Activated CD8-positive, alpha-beta T cell treated with anti-CD3 and anti-CD28 coated beads for 36 hours (primary cell): Measurements from ENCODE around the gene LRRC14B. TPM values are rescaled to one million over a fixed set of nuclear protein-coding genes. Genes with fewer than 3 reads are reported as not detected.

Source experiments
- ATAC-seq: fragments of 200-7000 bp; cut with Tn5 transposase; one replicate; pipeline ENCODE4 v1.10.0; 2021; ENCODE audit warnings: mild to moderate bottlenecking, moderate library complexity
- CTCF ChIA-PET: fragments of 350-600 bp; sonication (Branson Sonifier 250); formaldehyde crosslinking; loops from one replicate; lab custom pipeline; 2021; ENCODE audit warnings: antibody characterized with exemption; lab: Charles Lee
- POLR2A ChIA-PET: fragments of 350-600 bp; sonication (Branson Sonifier 250); formaldehyde crosslinking; loops from one replicate; lab custom pipeline; 2021; ENCODE audit warnings: antibody characterized with exemption; lab: Charles Lee
- DNase-seq: peaks from one replicate; pipeline ENCODE4 v3.0.0-alpha.2; 2020
- H3K27ac Mint-ChIP-seq: one replicate; pipeline ENCODE4 v1.8.0; 2021; ENCODE audit warnings: mild to moderate bottlenecking, mixed read lengths
- H3K27me3 Mint-ChIP-seq: one replicate; pipeline ENCODE4 v1.8.0; 2021; ENCODE audit warnings: mixed read lengths
- H3K36me3 Mint-ChIP-seq: one replicate; pipeline ENCODE4 v1.8.0; 2021; ENCODE audit warnings: low read depth, mixed read lengths
- H3K4me1 Mint-ChIP-seq: one replicate; pipeline ENCODE4 v1.8.0; 2021; ENCODE audit warnings: low read depth, mixed read lengths
- H3K4me3 Mint-ChIP-seq: one replicate; pipeline ENCODE4 v1.8.0; 2021; ENCODE audit warnings: mild to moderate bottlenecking, moderate library complexity, mixed read lengths
- H3K9me3 Mint-ChIP-seq: one replicate; pipeline ENCODE4 v1.8.0; 2021; ENCODE audit warnings: mixed read lengths
- intact Hi-C: fragments of 100-400 bp; cut with micrococcal nuclease; formaldehyde crosslinking; loops from one replicate; pipeline ENCODE4 v1.10.0; 2022
- total RNA-seq, 2 experiments: library from RNA; stranded (reverse); gene quantifications; one replicate each; pipeline ENCODE4 v1.2.3, GENCODE V29; 2021
- TF ChIP-seq, protein P1 (sequence below): fragments of 200-600 bp; IDR thresholded peaks from one replicate; pipeline ENCODE4 v1.8.0; 2022; ENCODE audit warnings: antibody characterized with exemption, mild to moderate bottlenecking

The LRRC14B gene
- total RNA-seq, 2 experiments from 2014 or later, result 0.16 TPM; not detected in 1

DNA sequence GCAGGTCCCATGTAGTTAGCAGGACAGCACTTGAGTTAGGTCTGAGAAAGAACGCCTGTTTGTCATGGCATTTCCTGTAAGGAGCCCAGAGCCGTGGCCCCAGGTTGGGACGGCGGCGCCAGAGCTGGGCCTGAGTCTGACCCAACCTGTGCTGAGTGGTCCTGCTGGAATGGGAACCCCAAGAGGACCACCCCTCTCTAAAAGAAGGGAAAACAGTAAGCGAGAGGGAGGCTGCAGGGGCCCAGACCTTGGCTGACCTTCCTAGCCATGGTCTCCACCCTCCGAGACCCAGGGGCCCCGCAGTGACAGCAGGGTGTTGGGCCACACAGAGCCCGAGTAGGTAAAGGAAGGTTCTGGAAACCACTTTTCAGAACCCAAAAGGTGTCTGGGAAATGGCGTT lies 1.8 kb upstream of the LRRC14B start:
- CTCF ChIA-PET, result interaction anchor here (0.9 to 5.4 kb wide), 6 partner anchors 13 to 257 kb away, joined by 3 to 23 read pairs (median 4); partner anchors contain the start of genes CCDC127 and SDHA
- Mint-ChIP-seq H3K9me3 (no peaks in the 10 kb centered on the region), H3K4me1 (peaks cover 13% of the 10 kb centered on the region), H3K36me3 (no peaks in the 10 kb centered on the region), H3K4me3 (no peak overlapping the region), H3K27ac (no peak overlapping the region), H3K27me3 (no peaks in the 10 kb centered on the region)
- intact Hi-C loops, result no loop called here
- ATAC-seq (no peak), DNase-seq (no peak)
- POLR2A ChIA-PET, result no interaction called here
- TF ChIP-seq, protein P1, sequence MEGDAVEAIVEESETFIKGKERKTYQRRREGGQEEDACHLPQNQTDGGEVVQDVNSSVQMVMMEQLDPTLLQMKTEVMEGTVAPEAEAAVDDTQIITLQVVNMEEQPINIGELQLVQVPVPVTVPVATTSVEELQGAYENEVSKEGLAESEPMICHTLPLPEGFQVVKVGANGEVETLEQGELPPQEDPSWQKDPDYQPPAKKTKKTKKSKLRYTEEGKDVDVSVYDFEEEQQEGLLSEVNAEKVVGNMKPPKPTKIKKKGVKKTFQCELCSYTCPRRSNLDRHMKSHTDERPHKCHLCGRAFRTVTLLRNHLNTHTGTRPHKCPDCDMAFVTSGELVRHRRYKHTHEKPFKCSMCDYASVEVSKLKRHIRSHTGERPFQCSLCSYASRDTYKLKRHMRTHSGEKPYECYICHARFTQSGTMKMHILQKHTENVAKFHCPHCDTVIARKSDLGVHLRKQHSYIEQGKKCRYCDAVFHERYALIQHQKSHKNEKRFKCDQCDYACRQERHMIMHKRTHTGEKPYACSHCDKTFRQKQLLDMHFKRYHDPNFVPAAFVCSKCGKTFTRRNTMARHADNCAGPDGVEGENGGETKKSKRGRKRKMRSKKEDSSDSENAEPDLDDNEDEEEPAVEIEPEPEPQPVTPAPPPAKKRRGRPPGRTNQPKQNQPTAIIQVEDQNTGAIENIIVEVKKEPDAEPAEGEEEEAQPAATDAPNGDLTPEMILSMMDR, result no peak

DNA sequence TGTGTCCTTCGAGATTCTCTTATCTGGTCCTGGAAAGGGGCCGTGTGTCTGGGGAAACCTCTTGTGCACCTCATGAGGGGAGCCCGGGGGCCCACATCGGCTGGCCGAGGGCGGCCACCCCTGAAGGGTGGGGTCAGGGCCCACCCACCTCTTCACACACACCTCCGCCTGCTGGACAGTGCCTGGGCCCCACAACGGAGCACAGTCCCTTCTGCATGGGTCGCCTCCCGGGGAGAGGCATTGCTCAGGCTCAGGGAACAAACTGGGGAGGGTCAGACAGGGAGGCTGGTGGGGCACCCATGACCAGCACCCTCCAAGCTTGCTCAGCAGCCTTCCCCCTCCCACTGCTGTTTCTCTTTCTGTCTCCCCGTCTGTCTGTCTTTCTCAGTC lies 1.3 kb upstream of the LRRC14B start:
- H3K4me1 Mint-ChIP-seq, result peaks cover 13% of the 10 kb centered on the region
- no peaks in the 10 kb centered on the region for H3K36me3 Mint-ChIP-seq
- TF ChIP-seq, protein P1, result no peak
- intact Hi-C loops, result no loop called here
- ATAC-seq (no peak), DNase-seq (no peak)
- H3K27ac Mint-ChIP-seq, result no peak overlapping the region
- no peaks in the 10 kb centered on the region for H3K9me3 Mint-ChIP-seq
- H3K4me3 Mint-ChIP-seq, result no peak overlapping the region
- CTCF ChIA-PET, result interaction anchor here (0.9 to 5.4 kb wide), 3 partner anchors 12 to 127 kb away, joined by 3 to 21 read pairs (median 3); no protein-coding TSS in a partner anchor
- no peaks in the 10 kb centered on the region for H3K27me3 Mint-ChIP-seq
- POLR2A ChIA-PET, result no interaction called here

DNA sequence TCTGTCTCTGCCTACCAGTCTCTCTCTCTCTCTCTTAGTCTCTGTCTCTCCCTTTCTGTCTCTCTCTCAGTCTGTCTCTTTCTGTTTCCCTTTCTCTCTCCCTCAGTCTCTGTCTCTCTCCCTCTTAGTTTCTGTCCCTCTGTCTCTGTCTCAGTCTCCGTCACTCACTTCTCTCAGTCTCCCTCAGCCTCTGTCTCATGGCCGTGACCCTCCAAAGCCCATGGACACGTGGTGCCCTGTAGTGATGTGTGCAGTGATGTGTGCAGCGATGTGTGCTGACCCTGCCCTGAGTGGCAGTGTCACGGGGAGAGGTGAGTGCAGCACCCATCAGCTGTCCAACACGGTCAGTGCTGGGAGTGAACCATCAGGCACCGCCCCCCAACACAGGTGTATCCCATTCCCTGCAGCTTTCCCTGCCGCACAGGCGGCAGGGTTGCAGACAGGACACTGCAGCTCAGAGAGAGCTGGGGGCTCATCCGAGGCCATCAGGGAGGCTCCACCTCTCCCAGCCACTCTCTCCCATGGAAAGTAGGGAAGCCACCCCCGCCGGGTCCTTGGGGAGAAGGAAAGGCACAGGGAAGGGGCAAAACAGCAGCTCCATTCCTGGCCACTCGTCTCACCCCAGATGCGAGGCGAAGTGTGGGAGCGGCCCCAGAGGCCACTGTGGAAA lies 794 bp upstream of the LRRC14B start:
- TF ChIP-seq, protein P1, result no peak
- H3K4me3 Mint-ChIP-seq, result no peak overlapping the region
- intact Hi-C loops, result no loop called here
- CTCF ChIA-PET, result interaction anchor here (0.9 to 5.4 kb wide), 3 partner anchors 12 to 126 kb away, joined by 3 to 21 read pairs (median 3); no protein-coding TSS in a partner anchor
- POLR2A ChIA-PET, result no interaction called here
- DNase-seq (no peak), ATAC-seq (no peak)
- no peaks in the 10 kb centered on the region for H3K27me3 Mint-ChIP-seq
- H3K27ac Mint-ChIP-seq, result no peak overlapping the region
- H3K36me3 Mint-ChIP-seq, result no peaks in the 10 kb centered on the region
- no peaks in the 10 kb centered on the region for H3K9me3 Mint-ChIP-seq
- H3K4me1 Mint-ChIP-seq, result peaks cover 15% of the 10 kb centered on the region

DNA sequence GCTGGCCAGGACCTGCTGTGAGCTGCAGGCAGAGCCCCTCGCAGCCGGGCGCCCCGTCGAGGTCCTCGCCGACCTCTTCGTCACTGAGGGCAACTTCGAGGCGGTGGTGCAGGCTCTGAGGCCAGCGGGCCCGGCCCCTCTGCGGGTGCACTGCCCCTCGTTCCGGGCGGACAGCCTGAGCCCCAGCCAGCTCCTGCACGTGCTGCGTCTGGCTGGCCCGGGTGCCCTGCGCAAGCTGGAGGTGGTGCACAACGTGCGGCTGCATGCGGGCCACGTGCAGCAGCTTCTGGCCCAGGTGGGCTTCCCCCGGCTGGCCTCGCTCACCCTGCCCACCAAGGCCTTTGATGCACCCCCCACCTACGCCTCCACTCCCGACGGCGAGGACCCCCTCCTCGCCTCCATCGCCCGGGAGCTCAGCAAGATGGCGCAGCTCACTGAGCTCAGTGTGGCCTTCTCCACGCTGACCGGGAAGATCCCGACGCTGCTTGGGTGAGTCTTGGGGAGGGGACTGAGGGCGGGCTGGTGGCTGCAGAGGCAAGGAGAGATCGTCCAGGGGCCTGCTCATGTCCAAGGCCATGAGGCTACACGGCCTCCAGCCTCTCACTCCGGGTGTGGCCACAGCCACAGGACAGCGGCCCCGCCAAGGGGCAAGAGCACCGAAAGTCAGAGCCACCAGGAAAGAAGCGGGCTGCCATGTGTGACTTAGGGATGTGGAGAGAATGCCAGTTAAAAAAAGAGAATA lies 825 bp downstream of the LRRC14B start:
- no peak for DNase-seq
- CTCF ChIA-PET, result interaction anchor here (5.4 kb wide), 1 partner anchor 10 kb away, joined by 21 read pairs; no protein-coding TSS in a partner anchor
- intact Hi-C loops, result no loop called here
- no peaks in the 10 kb centered on the region for H3K9me3 Mint-ChIP-seq
- H3K4me3 Mint-ChIP-seq, result no peak overlapping the region
- TF ChIP-seq, protein P1, result no peak
- H3K36me3 Mint-ChIP-seq, result no peaks in the 10 kb centered on the region
- H3K27ac Mint-ChIP-seq, result no peak overlapping the region
- POLR2A ChIA-PET, result no interaction called here
- ATAC-seq, result no peak
- H3K27me3 Mint-ChIP-seq, result no peaks in the 10 kb centered on the region
- H3K4me1 Mint-ChIP-seq, result peaks cover 15% of the 10 kb centered on the region

DNA sequence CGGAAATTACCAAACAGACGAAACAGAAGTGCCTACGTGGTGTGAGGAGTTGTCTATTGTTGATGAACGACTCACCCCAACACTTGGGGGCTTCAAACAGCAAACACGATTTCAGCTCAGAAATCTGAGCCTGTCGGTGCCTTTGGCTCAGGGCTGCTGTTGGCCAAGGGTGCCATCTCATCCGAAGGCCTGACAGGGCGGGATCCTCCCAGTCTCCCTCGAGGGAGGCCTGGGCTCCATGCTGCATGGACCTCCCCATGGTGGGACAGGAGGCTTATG lies 1.3 kb downstream of the LRRC14B start:
- H3K4me3 Mint-ChIP-seq, result no peak overlapping the region
- POLR2A ChIA-PET, result no interaction called here

More for the DNA sequence above, 1.3 kb downstream of the LRRC14B start:
- H3K27me3 Mint-ChIP-seq, result no peaks in the 10 kb centered on the region
- TF ChIP-seq, protein P1, result no peak
- peaks cover 15% of the 10 kb centered on the region for H3K4me1 Mint-ChIP-seq
- intact Hi-C loops, result no loop called here
- no peaks in the 10 kb centered on the region for H3K36me3 Mint-ChIP-seq
- H3K27ac Mint-ChIP-seq, result no peak overlapping the region
- DNase-seq, result no peak
- CTCF ChIA-PET, result interaction anchor here (5.4 kb wide), 1 partner anchor 9 kb away, joined by 21 read pairs; no protein-coding TSS in a partner anchor
- ATAC-seq, result no peak
- no peaks in the 10 kb centered on the region for H3K9me3 Mint-ChIP-seq
